Lung (tissue), 12 donors: ENCODE data around the gene TMCO4. TPM values are rescaled to one million over a fixed set of nuclear protein-coding genes. Genes with fewer than 3 reads are reported as not detected.

Experiments used
- ATAC-seq: fragments of 200-7000 bp; cut with Tn5 transposase; one replicate; pipeline ENCODE4 v1.9.1; 2020; ENCODE audit warnings: moderate number of reproducible peaks; ENCODE audit not compliant: insufficient read depth, low FRiP score
- DNase-seq, 3 donors: peaks; one replicate each; pipeline ENCODE4 v3.0.0-alpha.2; 2013 to 2017
- H3K27ac ChIP-seq, 2 donors: one replicate each; pipeline ENCODE4 v1.5.1; 2013; ENCODE audit warnings: mild to moderate bottlenecking in 2 of 2, moderate library complexity in 2 of 2, control low read depth in 1 of 2, inconsistent platforms in 1 of 2, low read depth in 1 of 2, low read length in 1 of 2
- H3K27me3 ChIP-seq, 3 donors: one replicate each; pipeline ENCODE4 v1.5.1; 2013; ENCODE audit warnings: low read length in 2 of 3; ENCODE audit not compliant: control insufficient read depth in 3 of 3, insufficient read depth in 3 of 3
- H3K36me3 ChIP-seq, 4 donors: one replicate each; pipeline ENCODE4 v1.5.1; 2013; ENCODE audit warnings: low read length in 4 of 4, mild to moderate bottlenecking in 1 of 4, moderate library complexity in 1 of 4; ENCODE audit not compliant: control insufficient read depth in 4 of 4, insufficient read depth in 4 of 4
- H3K4me1 ChIP-seq, 5 donors: one replicate each; pipeline ENCODE4 v1.5.1; 2013; ENCODE audit warnings: low read length in 5 of 5, mild to moderate bottlenecking in 2 of 5, moderate library complexity in 1 of 5; ENCODE audit not compliant: control insufficient read depth in 5 of 5, insufficient read depth in 5 of 5
- H3K4me3 ChIP-seq: one replicate; pipeline ENCODE4 v1.5.1; 2013; ENCODE audit warnings: mild to moderate bottlenecking, control low read depth, moderate library complexity
- H3K9ac ChIP-seq, 2 donors: one replicate each; pipeline ENCODE4 v1.5.1; 2013; ENCODE audit warnings: low read length in 2 of 2, control low read depth in 1 of 2; ENCODE audit not compliant: insufficient read depth in 1 of 2
- H3K9me3 ChIP-seq, 4 donors: one replicate each; pipeline ENCODE4 v1.5.1; 2013; ENCODE audit warnings: low read length in 3 of 4, mild to moderate bottlenecking in 1 of 4, moderate library complexity in 1 of 4; ENCODE audit not compliant: control insufficient read depth in 4 of 4, insufficient read depth in 3 of 4
- CTCF ChIP-seq: IDR thresholded peaks from 2 replicates; pipeline ENCODE4 v1.5.1; 2012; ENCODE audit warnings: mild to moderate bottlenecking; ENCODE audit errors: control extremely low read depth, extremely low read depth
- WGBS, 2 donors: extraction: QIAGEN DNeasy Blood & Tissue Kit; methylation state at CpG; one replicate each; pipeline ENCODE4 v1.1.7; 2013; 5-methylcytosine and 5-hydroxymethylcytosine counted together
- polyA plus RNA-seq, 2 donors: library from polyadenylated mRNA; stranded (reverse); fragments of 200-250 nt; gene quantifications; one replicate each; pipeline ENCODE4 v1.2.1, GENCODE V29; 2013
- total RNA-seq, 2 donors: library from RNA; depleted of rRNA in 1 of 2; stranded (reverse); fragments of >200 nt in 1 of 2; gene quantifications; one replicate each; pipeline ENCODE4 v1.2.1, GENCODE V29; 2014 to 2021
- donor health status: control.
- donor health status: control.
- donor health status: Bipolar disorder and iron deficiency.
- donor health status: healthy.
- donor health status: DM: yes; HTN: yes; CAD: no.

TMCO4 gene
- total and polyA plus RNA-seq, 4 donors, result 14.3 to 27.8 (median 19.5) TPM

- H3K36me3 ChIP-seq, result peaks cover 0 to 18% (median 0%) of the 10 kb centered on the region in 4 donors
- ATAC-seq, result no peak
Observed at GRCh38 chr1:19698181-19698580, 101.5 kb downstream of the TMCO4 start.

GRCh38 chr1:19696820-19697219, 102.9 kb downstream of the TMCO4 start:
- Histone ChIP-seq H3K36me3 (peaks cover 0 to 21% (median 0%) of the 10 kb centered on the region in 4 donors), H3K4me1 (no peaks in the 10 kb centered on the region), H3K27ac (no peak overlapping the region), H3K9ac (no peak overlapping the region), H3K9me3 (no peaks in the 10 kb centered on the region), H3K27me3 (no peaks in the 10 kb centered on the region), H3K4me3 (no peak overlapping the region)
- no peak for TF ChIP-seq CTCF
- no peak for DNase-seq
- WGBS, 2 donors, result 94 to 99% methylated on average over 8 of the region's 8 CpGs
- no peak for ATAC-seq

More at GRCh38 chr1:19698181-19698580, 101.5 kb downstream of the TMCO4 start:
- no peaks in the 10 kb centered on the region for H3K4me1 ChIP-seq
- TF ChIP-seq CTCF, result no peak
- H3K4me3 ChIP-seq, result no peak overlapping the region
- H3K9me3 ChIP-seq, result no peaks in the 10 kb centered on the region
- no peak overlapping the region for H3K27ac ChIP-seq
- no peak overlapping the region for H3K9ac ChIP-seq
- 86 to 88% methylated on average over 4 of the region's 4 CpGs for WGBS, 2 donors
- no peak for DNase-seq
- no peaks in the 10 kb centered on the region for H3K27me3 ChIP-seq

GRCh38 chr1:19695772-19696171, 103.9 kb downstream of the TMCO4 start:
- no peaks in the 10 kb centered on the region for H3K9me3 ChIP-seq
- no peak for ATAC-seq
- 90% methylated on average over 7 of the region's 7 CpGs for WGBS, 2 donors
- no peaks in the 10 kb centered on the region for H3K27me3 ChIP-seq
- H3K36me3 ChIP-seq, result peaks cover 0 to 25% (median 0%) of the 10 kb centered on the region in 4 donors
- no peaks in the 10 kb centered on the region for H3K4me1 ChIP-seq
- DNase-seq, result no peak
- no peak overlapping the region for H3K27ac ChIP-seq
- H3K9ac ChIP-seq, result no peak overlapping the region
- H3K4me3 ChIP-seq, result no peak overlapping the region
- TF ChIP-seq CTCF, result no peak

- peaks cover 0 to 24% (median 0%) of the 10 kb centered on the region in 4 donors for H3K36me3 ChIP-seq
- no peak overlapping the region for H3K27ac ChIP-seq
- no peaks in the 10 kb centered on the region for H3K27me3 ChIP-seq
- ATAC-seq (no peak), DNase-seq (no peak)
- H3K4me3 ChIP-seq, result no peak overlapping the region
- H3K4me1 ChIP-seq, result no peaks in the 10 kb centered on the region
- no peak overlapping the region for H3K9ac ChIP-seq
- no peak for TF ChIP-seq CTCF
- H3K9me3 ChIP-seq, result peaks cover 0 to 4% (median 0%) of the 10 kb centered on the region in 4 donors
- 86 to 89% methylated on average over 14 of the region's 14 CpGs for WGBS, 2 donors
Observed at GRCh38 chr1:19694298-19694697, 105.4 kb downstream of the TMCO4 start.
